K562 (cell line): Measurements from ENCODE around the gene TCF23. TPM values are rescaled to one million over a fixed set of nuclear protein-coding genes. Genes with fewer than 3 reads are reported as not detected.
A peak's percentile ranks its signal among the peaks of the same experiment; 100 is the strongest.

ENCODE experiments used
- ATAC-seq: fragments of 200-7000 bp; cut with Tn5 transposase; 3 replicates; pipeline ENCODE4 v1.9.1; 2020; ENCODE audit warnings: moderate library complexity
- BruUV-seq: library from RNA; stranded (reverse); fragments of 400-500 nt; replicated peaks from 2 replicates; lab custom pipeline; 2021; lab: Mats Ljungman, UMichigan
- CTCF ChIA-PET: fragments of 300-600 bp; formaldehyde crosslinking; extraction: SDS; loops from one replicate; lab custom pipeline; 2021; ENCODE audit warnings: low intra/inter-chr PET ratio; lab: Yijun Ruan, JAX
- POLR2A ChIA-PET: fragments of 300-600, 350-650 bp; sonication (Branson Sonifier 250); formaldehyde crosslinking; extraction: SDS; loops from one replicate; lab custom pipeline; 2021; ENCODE audit warnings: antibody characterized with exemption, inconsistent platforms; lab: Yijun Ruan, JAX
- DNase-seq, 4 experiments: peaks; one replicate each; pipeline versions ENCODE4 v3.0.0 to v3.0.0-alpha.2; 2011 to 2018; ENCODE audit warnings: low spot score in 3 of 4, mixed read lengths in 3 of 4; ENCODE audit errors: extremely low read depth in 1 of 4
- FAIRE-seq: peaks from 2 replicates; lab custom pipeline; 2011; peaks lifted over from hg19 to GRCh38; lab: Jason Lieb, UNC
- H2AFZ ChIP-seq: 2 replicates; pipeline ENCODE4 v1.6.0; 2011; ENCODE audit warnings: low read depth, low read length, control low read depth, inconsistent platforms
- H3K27ac ChIP-seq: fragments of 200-600 bp; 3 replicates; pipeline ENCODE4 v1.8.0; 2011; ENCODE audit warnings: low read depth, mild to moderate bottlenecking, control low read depth, inconsistent platforms, low read length, moderate library complexity, mixed read lengths; ENCODE audit errors: extremely low read depth
- H3K27me3 ChIP-seq, 2 experiments: fragments of 300-600 bp in 1 of 2; 2 replicates in 1 of 2; 3 replicates in 1 of 2; pipeline versions ENCODE4 v1.6.0 to v1.8.0; 2011; ENCODE audit warnings: inconsistent platforms in 2 of 2, low read length in 2 of 2, mild to moderate bottlenecking in 1 of 2, mixed read lengths in 1 of 2, moderate library complexity in 1 of 2; ENCODE audit not compliant: control insufficient read depth in 2 of 2, insufficient read depth in 2 of 2
- H3K36me3 ChIP-seq: fragments of 300-600 bp; 3 replicates; pipeline ENCODE4 v1.8.0; 2011; ENCODE audit warnings: mild to moderate bottlenecking, low read length, inconsistent platforms; ENCODE audit not compliant: control insufficient read depth, insufficient read depth
- H3K4me1 ChIP-seq, 2 experiments: fragments of 200-600 bp in 1 of 2; replicated peaks in 1 of 2; 2 replicates in 1 of 2; 3 replicates in 1 of 2; pipeline versions ENCODE4 v1.5.1 to v1.8.0; 2011; ENCODE audit warnings: inconsistent platforms in 2 of 2, low read length in 2 of 2, mild to moderate bottlenecking in 1 of 2, mixed read lengths in 1 of 2, moderate library complexity in 1 of 2; ENCODE audit not compliant: control insufficient read depth in 2 of 2, insufficient read depth in 2 of 2
- H3K4me2 ChIP-seq: 2 replicates; pipeline ENCODE4 v1.6.1; 2011; ENCODE audit warnings: low read length, control low read depth, inconsistent platforms, mixed read lengths; ENCODE audit not compliant: insufficient read depth
- H3K4me3 ChIP-seq: fragments of 200-600 bp; sonication (generic), shearing (Covaris generic); 2 replicates; pipeline ENCODE4 v1.5.1; 2016; ENCODE audit warnings: control low read depth, inconsistent platforms
- H3K79me2 ChIP-seq: fragments of 200-600 bp; 3 replicates; pipeline ENCODE4 v1.8.0; 2011; ENCODE audit warnings: low read length, inconsistent platforms; ENCODE audit not compliant: control insufficient read depth, insufficient read depth
- H3K9ac ChIP-seq, 2 experiments: 2 replicates each; pipeline versions ENCODE4 v1.6.0 to v1.6.1; 2011; ENCODE audit warnings: low read depth in 2 of 2, low read length in 2 of 2, control low read depth in 1 of 2, inconsistent platforms in 1 of 2, mild to moderate bottlenecking in 1 of 2, mixed read lengths in 1 of 2; ENCODE audit not compliant: insufficient read depth in 1 of 2
- H3K9me1 ChIP-seq: one replicate; pipeline ENCODE4 v1.6.0; 2011; ENCODE audit warnings: inconsistent platforms, mild to moderate bottlenecking, low read length, moderate library complexity; ENCODE audit not compliant: control insufficient read depth, insufficient read depth
- H3K9me3 ChIP-seq: replicated peaks from 2 replicates; pipeline ENCODE4 v1.5.1; 2011; ENCODE audit warnings: low read depth, low read length, inconsistent platforms; ENCODE audit not compliant: control insufficient read depth, insufficient read depth
- H4K20me1 ChIP-seq: replicated peaks from 2 replicates; pipeline ENCODE4 v1.6.1; 2011; ENCODE audit warnings: low read length, inconsistent platforms, mixed read lengths; ENCODE audit not compliant: control insufficient read depth, insufficient read depth
- ATF3 ChIP-seq, 2 experiments: fragments of 450-650 bp in 1 of 2; sonication (generic) in 1 of 2; formaldehyde crosslinking in 1 of 2; IDR thresholded peaks in 1 of 2; conservative IDR thresholded peaks in 1 of 2; 2 replicates each; pipeline versions ENCODE4 v1.6.1 to v1.8.1; 2016 to 2023; ENCODE audit warnings: mild to moderate bottlenecking in 2 of 2, moderate library complexity in 2 of 2, inconsistent platforms in 1 of 2, missing genetic modification reagents in 1 of 2
- CTCF ChIP-seq, 3 experiments: IDR thresholded peaks in 2 of 3; conservative IDR thresholded peaks in 1 of 3; 2 replicates each; pipeline ENCODE4 v1.5.1; 2011 to 2012; ENCODE audit warnings: low read length in 3 of 3, mild to moderate bottlenecking in 3 of 3, control low read depth in 2 of 3, improper control_type of control experiment in 1 of 3, inconsistent platforms in 1 of 3, low read depth in 1 of 3, mixed read lengths in 1 of 3, moderate library complexity in 1 of 3; ENCODE audit not compliant: insufficient read depth in 2 of 3
- JUNB ChIP-seq: fragments of 450-650 bp; formaldehyde crosslinking; conservative IDR thresholded peaks from 2 replicates; pipeline ENCODE4 v1.4.0; 2020; ENCODE audit warnings: mild to moderate bottlenecking
- JUND ChIP-seq, 2 experiments: IDR thresholded peaks; 2 replicates in 1 of 2; 3 replicates in 1 of 2; pipeline ENCODE4 v1.6.1; 2011; ENCODE audit warnings: borderline replicate concordance in 2 of 2, low read depth in 2 of 2, low read length in 2 of 2, improper control_type of control experiment in 1 of 2, missing biosample characterization in 1 of 2, missing genetic modification characterization in 1 of 2, missing genetic modification reagents in 1 of 2
- KLF16 ChIP-seq: IDR thresholded peaks from 2 replicates; pipeline ENCODE4 v1.6.1; 2016; ENCODE audit warnings: antibody characterized with exemption
- NR2F6 ChIP-seq: fragments of 450-650 bp; formaldehyde crosslinking; IDR thresholded peaks from 2 replicates; pipeline ENCODE4 v1.4.0; 2020; ENCODE audit warnings: mild to moderate bottlenecking
- PKNOX1 ChIP-seq: fragments of 450-650 bp; IDR thresholded peaks from 2 replicates; pipeline ENCODE4 v1.6.1; 2016
- RAD21 ChIP-seq, 2 experiments: fragments of 250-450 bp in 1 of 2; fragments of 450-650 bp in 1 of 2; sonication (Bioruptor Pico) in 1 of 2; formaldehyde crosslinking in 1 of 2; IDR thresholded peaks in 1 of 2; conservative IDR thresholded peaks in 1 of 2; 2 replicates each; pipeline versions ENCODE4 v1.4.0 to v1.8.0; 2020 to 2022; ENCODE audit warnings: mild to moderate bottlenecking in 2 of 2, moderate library complexity in 1 of 2
- STAG1 ChIP-seq: sonication (generic); formaldehyde crosslinking; IDR thresholded peaks from 2 replicates; pipeline ENCODE4 v1.5.0; 2020; ENCODE audit warnings: missing genetic modification reagents, borderline replicate concordance
- ZC3H4 ChIP-seq: sonication (generic); formaldehyde crosslinking; IDR thresholded peaks from 2 replicates; pipeline ENCODE4 v1.9.0; 2021; ENCODE audit warnings: missing genetic modification reagents, borderline replicate concordance
- ZNF780A ChIP-seq: fragments of 250-450 bp; sonication (Bioruptor Pico); IDR thresholded peaks from 2 replicates; pipeline ENCODE4 v1.5.0; 2021; ENCODE audit warnings: mild to moderate bottlenecking
- WGBS: fragments of 100-300 bp; shearing (Covaris generic); methylation state at CpG from one replicate; pipeline ENCODE4 v1.1.6; 2016; ENCODE audit warnings: low coverage, mixed read lengths; ENCODE audit not compliant: insufficient coverage; ENCODE audit errors: missing lambda C conversion rate; 5-methylcytosine and 5-hydroxymethylcytosine counted together
- in situ Hi-C: fragments of 300-500 bp; cut with MboI; formaldehyde crosslinking; loops from 4 replicates; pipeline ENCODE4 v1.15.0; 2018; ENCODE audit warnings: inconsistent platforms, mixed read lengths
- intact Hi-C: fragments of 100-400 bp; cut with micrococcal nuclease; formaldehyde crosslinking; loops from 2 replicates; pipeline ENCODE4 v1.14.2; 2022
- polyA plus RNA-seq, 8 experiments: library from polyadenylated mRNA; depleted of rRNA in 4 of 8; stranded (reverse) in 5 of 8; unstranded in 3 of 8; fragments of >200 nt; fragmentation: Nextera tagmentation in 2 of 8; fragmentation: Illumina TruSeq in 1 of 8; extraction: Ambion mirVana in 2 of 8; extraction: Trizol in 1 of 8; gene quantifications; 2 replicates each; pipeline versions ENCODE4 v1.2.1 to v1.2.3, GENCODE V29; 2011 to 2014; ENCODE audit warnings: inconsistent platforms in 1 of 8, missing spikeins in 1 of 8
- total RNA-seq, 7 experiments: library from RNA; depleted of rRNA in 6 of 7; stranded (reverse); fragments of >200 nt in 6 of 7; fragmentation: Illumina TruSeq in 2 of 7; extraction: Trizol in 2 of 7; gene quantifications; 2 replicates each; pipeline versions ENCODE4 v1.2.1 to v1.2.3, GENCODE V29; 2011 to 2021; ENCODE audit warnings: low replicate concordance in 1 of 7

The TCF23 gene
- total and polyA plus RNA-seq, 9 of the 15 experiments (the other 6 are each of a cell fraction or from before 2014, with no cell fraction given): 0.07 TPM; not detected in 8

GRCh38 chr2:27191070-27191829 lies 42.4 kb downstream of the TCF23 start:
- ChIA-PET POLR2A (interaction anchor here (0.6 to 1.4 kb wide), 7 partner anchors 8 to 77 kb away, joined by 3 to 4 read pairs (median 3); partner anchors contain the start of gene PREB), CTCF (interaction anchor here (0.7 to 1.7 kb wide), 6 partner anchors 39 to 229 kb away, joined by 3 to 27 read pairs (median 4); partner anchors contain the start of gene KHK)
- Histone ChIP-seq H3K36me3 (no peaks in the 10 kb centered on the region), H3K27me3 (no peaks in the 10 kb centered on the region), H3K9me3 (no peaks in the 10 kb centered on the region), H3K4me2 (no peak overlapping the region), H4K20me1 (no peaks in the 10 kb centered on the region), H2AFZ (peak overlapping the region; percentile 25), H3K9me1 (no peaks in the 10 kb centered on the region), H3K79me2 (no peaks in the 10 kb centered on the region), H3K4me3 (no peak overlapping the region), H3K4me1 (no peaks in the 10 kb centered on the region; a peak in 2 of 5 replicates), H3K9ac (no peak overlapping the region), H3K27ac (no peak overlapping the region)
- FAIRE-seq (peak; percentile 89), ATAC-seq (peak; percentile 98), DNase-seq (peak; percentile 54 to 79 (median 62))
- WGBS: 8% methylated on average over 8 of the region's 8 CpGs
- no TSS peak for BruUV-seq
- in situ Hi-C loops: loop anchor here (5.0 kb wide), 1 partner anchor 94 kb away; no protein-coding TSS in a partner anchor
- intact Hi-C loops: loop anchor here (1.0 to 5.0 kb wide), 4 partner anchors 20 to 229 kb away; no protein-coding TSS in a partner anchor
- TF ChIP-seq ZC3H4 (CRISPR knock-in tag) (no peak), STAG1 (CRISPR knock-in tag) (peak; percentile 38; the same call in 1 of the 2 replicates), PKNOX1 (peak; percentile 55; the same call in 1 of the 2 replicates), NR2F6 (no peak), RAD21 (CRISPR knock-in tag; conservative IDR thresholded peaks at IDR 0.05 in 1 of 2, IDR thresholded peaks at IDR 0.05 in 1 of 2) (peak; percentile 91), JUNB (CRISPR knock-in tag) (no peak), ZNF780A (CRISPR knock-in tag) (no peak), KLF16 (0 out of 2 replicates have a peak, but pooled peaks have one; percentile 31), JUND (IDR thresholded peaks at IDR 0.05; ENCODE audit: borderline replicate concordance, low read depth, low read length) (peak; percentile 14; the same call in 1 of the 2 replicates), JUND (tag; IDR thresholded peaks at IDR 0.05; ENCODE audit: borderline replicate concordance, low read depth, low read length) (peak; percentile 16; the same call in 1 of the 3 replicates), CTCF (IDR thresholded peaks at IDR 0.05 in 2 of 3, conservative IDR thresholded peaks at IDR 0.05 in 1 of 3; ENCODE audit: insufficient read depth in 2 of 3, low read depth in 1 of 3, low read length in 3 of 3) (peak; percentile 79 to 93 (median 82)), ATF3 (IDR thresholded peaks at IDR 0.05) (no peak), ATF3 (CRISPR knock-in tag; conservative IDR thresholded peaks at IDR 0.05) (no peak)
